Measurements from ENCODE around the gene LRTM2. TPM values are rescaled to one million over a fixed set of nuclear protein-coding genes. Genes with fewer than 3 reads are reported as not detected.

Gene LRTM2
- total and polyA plus RNA-seq, 2 of the 4 experiments (the other 2 are of a cell fraction), result not detected

DNA sequence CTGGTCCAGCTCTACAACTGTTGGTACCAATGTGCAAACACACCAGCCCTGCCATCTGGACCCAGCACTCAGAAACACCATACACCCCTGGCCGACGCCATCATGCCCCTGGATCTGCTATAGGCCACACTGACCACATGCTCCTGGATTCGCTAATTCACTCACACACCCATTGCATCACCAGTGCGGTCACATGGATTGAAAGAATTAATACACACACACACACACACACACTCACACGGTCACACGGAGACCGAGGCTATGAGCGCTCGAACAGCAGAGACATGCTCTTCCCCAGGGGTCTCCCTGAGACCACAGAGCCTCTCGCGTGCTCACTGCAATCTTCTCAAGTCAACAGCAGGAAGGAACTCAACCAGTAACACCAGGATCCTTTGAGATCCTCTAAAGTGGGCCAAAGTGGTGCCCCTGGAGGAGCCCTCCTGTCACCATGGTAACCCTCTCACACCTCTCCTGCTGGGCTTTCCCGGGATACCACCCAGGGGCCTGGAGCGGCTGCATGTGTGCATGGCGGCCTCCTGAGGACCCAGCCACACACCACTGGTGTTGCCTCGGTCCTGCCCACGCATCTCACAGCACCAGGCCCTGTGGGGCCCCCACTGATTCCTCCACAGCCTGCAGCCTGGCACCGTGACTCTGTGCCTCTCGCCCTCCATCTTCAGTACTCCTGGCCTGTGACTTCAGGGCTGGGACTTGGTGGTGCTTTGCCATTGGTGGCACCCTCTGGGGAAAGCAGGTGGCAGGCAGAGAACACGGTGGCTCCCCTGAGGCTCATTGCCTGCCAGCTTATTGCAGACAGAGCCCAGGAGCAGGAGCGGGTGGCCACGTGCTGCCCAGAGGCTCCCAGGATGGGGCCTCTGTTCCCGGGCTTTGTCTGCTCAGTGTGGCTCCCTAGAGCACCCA, 15.1 kb downstream of the LRTM2 start:
- Histone ChIP-seq H3K56ac (ENCODE audit: extremely low read depth, insufficient read depth, low read length) (no peak overlapping the region), H4K91ac (ENCODE audit: insufficient read depth, low read depth, low read length) (no peak overlapping the region), H2AFZ (replicated peaks; ENCODE audit: low read length, poor library complexity) (no peak overlapping the region), H3K27ac (ENCODE audit: insufficient read depth, low read length) (no peak overlapping the region), H3K9me3 (ENCODE audit: control insufficient read depth, insufficient read depth, low read length) (no peaks in the 10 kb centered on the region), H3K9me1 (ENCODE audit: insufficient read depth, low read length) (no peaks in the 10 kb centered on the region), H3K4ac (ENCODE audit: low read depth, low read length) (no peak overlapping the region), H3K4me1 (ENCODE audit: control insufficient read depth, insufficient read depth, low read length) (no peaks in the 10 kb centered on the region), H2BK120ac (ENCODE audit: low read depth, low read length) (no peak overlapping the region), H3K23ac (ENCODE audit: low read depth, low read length) (no peak overlapping the region), H3K9ac (ENCODE audit: low read depth, low read length) (no peak overlapping the region), H2AK9ac (replicated peaks; ENCODE audit: low read depth, low read length, poor library complexity) (no peak overlapping the region), H2AK5ac (ENCODE audit: low read depth, low read length) (no peak overlapping the region), H4K8ac (ENCODE audit: low read depth in 2 of 2, low read length in 2 of 2) (no peak overlapping the region), H2BK20ac (ENCODE audit: low read depth, low read length) (no peak overlapping the region), H2BK5ac (ENCODE audit: low read depth, low read length, poor library complexity, severe bottlenecking) (no peak overlapping the region), H3K79me1 (ENCODE audit: low read depth in 1 of 2, low read length in 2 of 2) (no peaks in the 10 kb centered on the region), H3K4me3 (ENCODE audit: insufficient read depth, low read depth, low read length) (no peak overlapping the region), H2BK15ac (ENCODE audit: low read depth, low read length) (no peak overlapping the region), H3K4me2 (ENCODE audit: low read depth, low read length) (no peak overlapping the region), H4K20me1 (ENCODE audit: insufficient read depth, low read length) (no peaks in the 10 kb centered on the region; the same call in 1 of the 2 replicates), H4K5ac (ENCODE audit: low read depth, low read length) (no peak overlapping the region), H3K14ac (replicated peaks; ENCODE audit: low read depth, low read length) (no peak overlapping the region), H3K36me3 (ENCODE audit: control insufficient read depth, insufficient read depth, low read length) (no peaks in the 10 kb centered on the region), H3K18ac (ENCODE audit: low read depth, low read length) (no peak overlapping the region), H3K27me3 (ENCODE audit: control insufficient read depth, insufficient read depth, low read length) (peaks cover 44% of the 10 kb centered on the region)
- POLR2A ChIA-PET (ENCODE audit: unreplicated experiment), result no interaction called here
- TF ChIP-seq CEBPB (IDR thresholded peaks at IDR 0.05; ENCODE audit: low read depth, low read length) (no peak), RCOR1 (IDR thresholded peaks at IDR 0.05; ENCODE audit: insufficient replicate concordance, low read length) (no peak), ELK1 (IDR thresholded peaks at IDR 0.05; ENCODE audit: borderline replicate concordance, low read depth, low read length) (no peak)
- TF ChIP-seq, protein P1, sequence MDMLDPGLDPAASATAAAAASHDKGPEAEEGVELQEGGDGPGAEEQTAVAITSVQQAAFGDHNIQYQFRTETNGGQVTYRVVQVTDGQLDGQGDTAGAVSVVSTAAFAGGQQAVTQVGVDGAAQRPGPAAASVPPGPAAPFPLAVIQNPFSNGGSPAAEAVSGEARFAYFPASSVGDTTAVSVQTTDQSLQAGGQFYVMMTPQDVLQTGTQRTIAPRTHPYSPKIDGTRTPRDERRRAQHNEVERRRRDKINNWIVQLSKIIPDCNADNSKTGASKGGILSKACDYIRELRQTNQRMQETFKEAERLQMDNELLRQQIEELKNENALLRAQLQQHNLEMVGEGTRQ (IDR thresholded peaks at IDR 0.05; ENCODE audit: low read depth, low read length), result no peak
- no TSS peak for BruUV-seq (replicated peaks)
- dilution Hi-C loops (cut with HindIII; ENCODE audit: low sequenced_read_pairs, unreplicated experiment), result no loop called here
- DNase-seq (no peak), ATAC-seq (ENCODE audit: low read depth) (no peak)
- intact Hi-C loops (cut with micrococcal nuclease), result no loop called here
- WGBS, 2 experiments (ENCODE audit: extremely low coverage in 2 of 2, insufficient read length in 1 of 2), result 66% methylated on average over 6 of the region's 22 CpGs; no CpG with 5 or more reads in 1 of the 2 experiments
- in situ Hi-C loops (cut with MboI; ENCODE audit: low sequenced_read_pairs), result no loop called here
- CTCF ChIA-PET, result no interaction called here

Data from IMR-90 (cell line).